HepG2 (cell line): Measurements from ENCODE around the gene SAC3D1. TPM values are rescaled to one million over a fixed set of nuclear protein-coding genes. Genes with fewer than 3 reads are reported as not detected.

Experiments
- ARNT2 ChIP-seq: sonication (generic); formaldehyde crosslinking; IDR thresholded peaks from 2 replicates; pipeline ENCODE4 v1.8.0; 2022; ENCODE audit warnings: mild to moderate bottlenecking, low read depth, missing genetic modification reagents, moderate library complexity
- CEBPB ChIP-seq: IDR thresholded peaks from 2 replicates; pipeline ENCODE4 v1.6.1; 2011; ENCODE audit warnings: low read depth, low read length, improper control_type of control experiment, borderline replicate concordance
- IRF2 ChIP-seq: IDR thresholded peaks from 2 replicates; pipeline ENCODE4 v1.6.1; 2018; ENCODE audit warnings: missing genetic modification reagents, missing compliant biosample characterization
- KDM2A ChIP-seq: sonication (generic); formaldehyde crosslinking; IDR thresholded peaks from 2 replicates; pipeline ENCODE4 v1.4.0; 2020; ENCODE audit warnings: low read depth, missing genetic modification reagents, borderline replicate concordance
- KLF9 ChIP-seq: IDR thresholded peaks from 2 replicates; pipeline ENCODE4 v1.6.1; 2016; ENCODE audit warnings: low read depth
- NR0B2 ChIP-seq: sonication (generic); formaldehyde crosslinking; IDR thresholded peaks from 2 replicates; pipeline ENCODE4 v1.4.0; 2020; ENCODE audit warnings: mild to moderate bottlenecking, missing genetic modification reagents
- ZBTB33 ChIP-seq: sonication (generic); formaldehyde crosslinking; IDR thresholded peaks from 2 replicates; pipeline ENCODE4 v1.4.0; 2020; ENCODE audit warnings: missing genetic modification reagents
- ZNF296 ChIP-seq: sonication (generic); formaldehyde crosslinking; conservative IDR thresholded peaks from 2 replicates; pipeline ENCODE4 v1.5.0; 2020; ENCODE audit warnings: mild to moderate bottlenecking, missing genetic modification reagents
- ZNF33B ChIP-seq: sonication (generic); formaldehyde crosslinking; IDR thresholded peaks from 2 replicates; pipeline ENCODE4 v1.5.1; 2020; ENCODE audit warnings: mild to moderate bottlenecking, missing genetic modification reagents
- ZNF501 ChIP-seq: sonication (generic); formaldehyde crosslinking; IDR thresholded peaks from 2 replicates; pipeline ENCODE4 v1.5.1; 2020; ENCODE audit warnings: mild to moderate bottlenecking, moderate library complexity, missing genetic modification reagents
- ZNF605 ChIP-seq: sonication (generic); formaldehyde crosslinking; IDR thresholded peaks from 2 replicates; pipeline ENCODE4 v1.8.0; 2022; ENCODE audit warnings: mild to moderate bottlenecking, missing genetic modification reagents
- ZSCAN20 ChIP-seq: sonication (generic); formaldehyde crosslinking; IDR thresholded peaks from 2 replicates; pipeline ENCODE4 v1.4.0; 2020; ENCODE audit warnings: missing genetic modification reagents, mild to moderate bottlenecking, borderline replicate concordance
- ZZZ3 ChIP-seq: sonication (generic); formaldehyde crosslinking; IDR thresholded peaks from 2 replicates; pipeline ENCODE4 v1.4.0; 2020; ENCODE audit warnings: missing genetic modification reagents, mild to moderate bottlenecking, borderline replicate concordance
- polyA plus RNA-seq, 8 experiments: library from polyadenylated mRNA; depleted of rRNA in 3 of 8; stranded (reverse) in 7 of 8; unstranded in 1 of 8; fragments of >200 nt; fragmentation: Illumina TruSeq in 4 of 8; extraction: Trizol in 4 of 8; gene quantifications; 2 replicates each; pipeline versions ENCODE4 v1.2.1 to v1.2.3, GENCODE V29; 2011 to 2016; ENCODE audit warnings: low read depth in 4 of 8, missing spikeins in 1 of 8, mixed read lengths in 1 of 8; ENCODE audit not compliant: insufficient read depth in 1 of 8
- total RNA-seq, 5 experiments: library from RNA; depleted of rRNA; stranded (reverse); fragments of >200 nt; fragmentation: Illumina TruSeq; extraction: Trizol; gene quantifications; 2 replicates each; pipeline ENCODE4 v1.2.3, GENCODE V29; 2016; ENCODE audit warnings: low read depth in 1 of 5
- TF ChIP-seq, protein P1 (sequence below): sonication (generic); formaldehyde crosslinking; IDR thresholded peaks from 2 replicates; pipeline ENCODE4 v1.4.0; 2020; ENCODE audit warnings: mild to moderate bottlenecking, missing genetic modification reagents
- TF ChIP-seq, protein P2 (sequence below), 2 experiments: fragments of 450-650 bp in 1 of 2; sonication (generic) in 1 of 2; formaldehyde crosslinking in 1 of 2; IDR thresholded peaks; 2 replicates each; pipeline versions ENCODE4 v1.6.1 to v1.8.0; 2016 to 2022; ENCODE audit warnings: antibody characterized with exemption in 1 of 2, mild to moderate bottlenecking in 1 of 2, missing genetic modification reagents in 1 of 2

SAC3D1 gene
- total and polyA plus RNA-seq, 2 of the 13 experiments (the other 11 are each of a cell fraction or from before 2014, with no cell fraction given): 7.4 to 36.3 TPM

- TF ChIP-seq ZZZ3 (CRISPR knock-in tag) (no peak; the same call in 1 of the 2 replicates), KDM2A (CRISPR knock-in tag) (peak; percentile 95), ZBTB33 (CRISPR knock-in tag) (peak; percentile 41; the same call in 1 of the 2 replicates), KLF9 (CRISPR knock-in tag) (no peak), ZNF501 (CRISPR knock-in tag) (peak; percentile 96), ZNF33B (peak; percentile 85; the same call in 1 of the 2 replicates), ARNT2 (CRISPR knock-in tag) (peak; percentile 73; the same call in 1 of the 2 replicates), NR0B2 (CRISPR knock-in tag) (peak; percentile 83; the same call in 1 of the 2 replicates), CEBPB (no peak), ZNF605 (CRISPR knock-in tag) (peak; percentile 89), IRF2 (peak; percentile 65), ZSCAN20 (CRISPR knock-in tag) (0 out of 2 replicates have a peak, but pooled peaks have one; percentile 20), ZNF296 (CRISPR knock-in tag) (no peak)
- TF ChIP-seq, protein P1, sequence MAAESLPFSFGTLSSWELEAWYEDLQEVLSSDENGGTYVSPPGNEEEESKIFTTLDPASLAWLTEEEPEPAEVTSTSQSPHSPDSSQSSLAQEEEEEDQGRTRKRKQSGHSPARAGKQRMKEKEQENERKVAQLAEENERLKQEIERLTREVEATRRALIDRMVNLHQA (CRISPR knock-in tag): no peak
- TF ChIP-seq, protein P2, sequence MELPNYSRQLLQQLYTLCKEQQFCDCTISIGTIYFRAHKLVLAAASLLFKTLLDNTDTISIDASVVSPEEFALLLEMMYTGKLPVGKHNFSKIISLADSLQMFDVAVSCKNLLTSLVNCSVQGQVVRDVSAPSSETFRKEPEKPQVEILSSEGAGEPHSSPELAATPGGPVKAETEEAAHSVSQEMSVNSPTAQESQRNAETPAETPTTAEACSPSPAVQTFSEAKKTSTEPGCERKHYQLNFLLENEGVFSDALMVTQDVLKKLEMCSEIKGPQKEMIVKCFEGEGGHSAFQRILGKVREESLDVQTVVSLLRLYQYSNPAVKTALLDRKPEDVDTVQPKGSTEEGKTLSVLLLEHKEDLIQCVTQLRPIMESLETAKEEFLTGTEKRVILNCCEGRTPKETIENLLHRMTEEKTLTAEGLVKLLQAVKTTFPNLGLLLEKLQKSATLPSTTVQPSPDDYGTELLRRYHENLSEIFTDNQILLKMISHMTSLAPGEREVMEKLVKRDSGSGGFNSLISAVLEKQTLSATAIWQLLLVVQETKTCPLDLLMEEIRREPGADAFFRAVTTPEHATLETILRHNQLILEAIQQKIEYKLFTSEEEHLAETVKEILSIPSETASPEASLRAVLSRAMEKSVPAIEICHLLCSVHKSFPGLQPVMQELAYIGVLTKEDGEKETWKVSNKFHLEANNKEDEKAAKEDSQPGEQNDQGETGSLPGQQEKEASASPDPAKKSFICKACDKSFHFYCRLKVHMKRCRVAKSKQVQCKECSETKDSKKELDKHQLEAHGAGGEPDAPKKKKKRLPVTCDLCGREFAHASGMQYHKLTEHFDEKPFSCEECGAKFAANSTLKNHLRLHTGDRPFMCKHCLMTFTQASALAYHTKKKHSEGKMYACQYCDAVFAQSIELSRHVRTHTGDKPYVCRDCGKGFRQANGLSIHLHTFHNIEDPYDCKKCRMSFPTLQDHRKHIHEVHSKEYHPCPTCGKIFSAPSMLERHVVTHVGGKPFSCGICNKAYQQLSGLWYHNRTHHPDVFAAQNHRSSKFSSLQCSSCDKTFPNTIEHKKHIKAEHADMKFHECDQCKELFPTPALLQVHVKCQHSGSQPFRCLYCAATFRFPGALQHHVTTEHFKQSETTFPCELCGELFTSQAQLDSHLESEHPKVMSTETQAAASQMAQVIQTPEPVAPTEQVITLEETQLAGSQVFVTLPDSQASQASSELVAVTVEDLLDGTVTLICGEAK (IDR thresholded peaks at IDR 0.05): no peak
- TF ChIP-seq, protein P2 (CRISPR knock-in tag; IDR thresholded peaks at IDR 0.05): peak; percentile 91
These were observed 13.6 kb upstream of the SAC3D1 start, which contains the start of gene SNX15 (continued) for GRCh38 chr11:65027213-65028067.
